ENCODE data around the gene LBH.

LBH gene

GRCh38 chr2:30300456-30301221 lies 69.3 kb downstream of the LBH start:
- no peaks in the 10 kb centered on the region for H3K4me1 ChIP-seq (ENCODE audit: control insufficient read depth in 2 of 2, insufficient read depth in 2 of 2, low read length in 2 of 2)
- no peak overlapping the region for H3K4me3 ChIP-seq (ENCODE audit: low read length in 2 of 2)
- H3K36me3 ChIP-seq (ENCODE audit: control insufficient read depth in 2 of 2, insufficient read depth in 2 of 2, low read length in 2 of 2), result no peaks in the 10 kb centered on the region
- no peaks in the 10 kb centered on the region for H3K27me3 ChIP-seq (ENCODE audit: control insufficient read depth in 2 of 2, insufficient read depth in 2 of 2, low read length in 2 of 2)
- no peaks in the 10 kb centered on the region for H3K9me3 ChIP-seq (ENCODE audit: control insufficient read depth in 2 of 2, low read length in 2 of 2)
- H3K27ac ChIP-seq (ENCODE audit: low read depth in 2 of 2, low read length in 2 of 2), result peak overlapping the region; percentile 41 to 55
- H3K9ac ChIP-seq (ENCODE audit: low read depth in 1 of 2, low read length in 2 of 2), result no peak overlapping the region

GRCh38 chr2:30301551-30301950 lies 70.2 kb downstream of the LBH start:
- Histone ChIP-seq H3K36me3 (ENCODE audit: control insufficient read depth in 2 of 2, insufficient read depth in 2 of 2, low read length in 2 of 2) (no peaks in the 10 kb centered on the region), H3K27ac (ENCODE audit: low read depth in 2 of 2, low read length in 2 of 2) (peak overlapping the region; percentile 41 to 55), H3K4me1 (ENCODE audit: control insufficient read depth in 2 of 2, insufficient read depth in 2 of 2, low read length in 2 of 2) (no peaks in the 10 kb centered on the region), H3K4me3 (ENCODE audit: low read length in 2 of 2) (no peak overlapping the region), H3K9me3 (ENCODE audit: control insufficient read depth in 2 of 2, low read length in 2 of 2) (no peaks in the 10 kb centered on the region), H3K9ac (ENCODE audit: low read depth in 1 of 2, low read length in 2 of 2) (no peak overlapping the region), H3K27me3 (ENCODE audit: control insufficient read depth in 2 of 2, insufficient read depth in 2 of 2, low read length in 2 of 2) (no peaks in the 10 kb centered on the region)

- Histone ChIP-seq H3K27ac (ENCODE audit: low read depth in 2 of 2, low read length in 2 of 2) (no peak overlapping the region), H3K9ac (ENCODE audit: low read depth in 1 of 2, low read length in 2 of 2) (no peak overlapping the region), H3K4me3 (ENCODE audit: low read length in 2 of 2) (no peak overlapping the region), H3K36me3 (ENCODE audit: control insufficient read depth in 2 of 2, insufficient read depth in 2 of 2, low read length in 2 of 2) (no peaks in the 10 kb centered on the region), H3K9me3 (ENCODE audit: control insufficient read depth in 2 of 2, low read length in 2 of 2) (no peaks in the 10 kb centered on the region), H3K27me3 (ENCODE audit: control insufficient read depth in 2 of 2, insufficient read depth in 2 of 2, low read length in 2 of 2) (no peaks in the 10 kb centered on the region), H3K4me1 (ENCODE audit: control insufficient read depth in 2 of 2, insufficient read depth in 2 of 2, low read length in 2 of 2) (no peaks in the 10 kb centered on the region)
Observed at GRCh38 chr2:30302566-30302965, 71.2 kb downstream of the LBH start.

- Histone ChIP-seq H3K27ac (ENCODE audit: low read depth in 2 of 2, low read length in 2 of 2) (no peak overlapping the region), H3K36me3 (ENCODE audit: control insufficient read depth in 2 of 2, insufficient read depth in 2 of 2, low read length in 2 of 2) (no peaks in the 10 kb centered on the region), H3K4me1 (ENCODE audit: control insufficient read depth in 2 of 2, insufficient read depth in 2 of 2, low read length in 2 of 2) (no peaks in the 10 kb centered on the region), H3K9ac (ENCODE audit: low read depth in 1 of 2, low read length in 2 of 2) (no peak overlapping the region), H3K4me3 (ENCODE audit: low read length in 2 of 2) (no peak overlapping the region), H3K9me3 (ENCODE audit: control insufficient read depth in 2 of 2, low read length in 2 of 2) (no peaks in the 10 kb centered on the region), H3K27me3 (ENCODE audit: control insufficient read depth in 2 of 2, insufficient read depth in 2 of 2, low read length in 2 of 2) (no peaks in the 10 kb centered on the region)
Observed at GRCh38 chr2:30303095-30303494, 71.8 kb downstream of the LBH start.

- H3K9ac ChIP-seq (ENCODE audit: low read depth in 1 of 2, low read length in 2 of 2), result no peak overlapping the region
- H3K27ac ChIP-seq (ENCODE audit: low read depth in 2 of 2, low read length in 2 of 2), result no peak overlapping the region
- no peaks in the 10 kb centered on the region for H3K36me3 ChIP-seq (ENCODE audit: control insufficient read depth in 2 of 2, insufficient read depth in 2 of 2, low read length in 2 of 2)
- H3K4me3 ChIP-seq (ENCODE audit: low read length in 2 of 2), result no peak overlapping the region
- no peaks in the 10 kb centered on the region for H3K9me3 ChIP-seq (ENCODE audit: control insufficient read depth in 2 of 2, low read length in 2 of 2)
- no peaks in the 10 kb centered on the region for H3K4me1 ChIP-seq (ENCODE audit: control insufficient read depth in 2 of 2, insufficient read depth in 2 of 2, low read length in 2 of 2)
- H3K27me3 ChIP-seq (ENCODE audit: control insufficient read depth in 2 of 2, insufficient read depth in 2 of 2, low read length in 2 of 2), result no peaks in the 10 kb centered on the region
Observed at GRCh38 chr2:30305235-30305634, 73.9 kb downstream of the LBH start.

GRCh38 chr2:30306522-30306921 lies 75.2 kb downstream of the LBH start:
- Histone ChIP-seq H3K4me1 (ENCODE audit: control insufficient read depth in 2 of 2, insufficient read depth in 2 of 2, low read length in 2 of 2) (no peaks in the 10 kb centered on the region), H3K9ac (ENCODE audit: low read depth in 1 of 2, low read length in 2 of 2) (no peak overlapping the region), H3K36me3 (ENCODE audit: control insufficient read depth in 2 of 2, insufficient read depth in 2 of 2, low read length in 2 of 2) (no peaks in the 10 kb centered on the region), H3K27me3 (ENCODE audit: control insufficient read depth in 2 of 2, insufficient read depth in 2 of 2, low read length in 2 of 2) (no peaks in the 10 kb centered on the region), H3K27ac (ENCODE audit: low read depth in 2 of 2, low read length in 2 of 2) (no peak overlapping the region), H3K4me3 (ENCODE audit: low read length in 2 of 2) (no peak overlapping the region), H3K9me3 (ENCODE audit: control insufficient read depth in 2 of 2, low read length in 2 of 2) (no peaks in the 10 kb centered on the region)

- Histone ChIP-seq H3K4me1 (ENCODE audit: control insufficient read depth in 2 of 2, insufficient read depth in 2 of 2, low read length in 2 of 2) (no peaks in the 10 kb centered on the region), H3K36me3 (ENCODE audit: control insufficient read depth in 2 of 2, insufficient read depth in 2 of 2, low read length in 2 of 2) (no peaks in the 10 kb centered on the region), H3K27ac (ENCODE audit: low read depth in 2 of 2, low read length in 2 of 2) (no peak overlapping the region), H3K27me3 (ENCODE audit: control insufficient read depth in 2 of 2, insufficient read depth in 2 of 2, low read length in 2 of 2) (no peaks in the 10 kb centered on the region), H3K9ac (ENCODE audit: low read depth in 1 of 2, low read length in 2 of 2) (no peak overlapping the region), H3K4me3 (ENCODE audit: low read length in 2 of 2) (no peak overlapping the region), H3K9me3 (ENCODE audit: control insufficient read depth in 2 of 2, low read length in 2 of 2) (no peaks in the 10 kb centered on the region)
Observed at GRCh38 chr2:30308280-30308679, 76.9 kb downstream of the LBH start.
